ENCODE measurements around the gene MTCP1.

The MTCP1 gene

GRCh38 chrX:155052738-155053498 lies 18.0 kb downstream of the MTCP1 start:
- DNase-seq: no peak

GRCh38 chrX:155048977-155049619 lies 21.8 kb downstream of the MTCP1 start:
- DNase-seq: peak; percentile 8

GRCh38 chrX:155046811-155047528 lies 24.0 kb downstream of the MTCP1 start:
- no peak for DNase-seq

DNA sequence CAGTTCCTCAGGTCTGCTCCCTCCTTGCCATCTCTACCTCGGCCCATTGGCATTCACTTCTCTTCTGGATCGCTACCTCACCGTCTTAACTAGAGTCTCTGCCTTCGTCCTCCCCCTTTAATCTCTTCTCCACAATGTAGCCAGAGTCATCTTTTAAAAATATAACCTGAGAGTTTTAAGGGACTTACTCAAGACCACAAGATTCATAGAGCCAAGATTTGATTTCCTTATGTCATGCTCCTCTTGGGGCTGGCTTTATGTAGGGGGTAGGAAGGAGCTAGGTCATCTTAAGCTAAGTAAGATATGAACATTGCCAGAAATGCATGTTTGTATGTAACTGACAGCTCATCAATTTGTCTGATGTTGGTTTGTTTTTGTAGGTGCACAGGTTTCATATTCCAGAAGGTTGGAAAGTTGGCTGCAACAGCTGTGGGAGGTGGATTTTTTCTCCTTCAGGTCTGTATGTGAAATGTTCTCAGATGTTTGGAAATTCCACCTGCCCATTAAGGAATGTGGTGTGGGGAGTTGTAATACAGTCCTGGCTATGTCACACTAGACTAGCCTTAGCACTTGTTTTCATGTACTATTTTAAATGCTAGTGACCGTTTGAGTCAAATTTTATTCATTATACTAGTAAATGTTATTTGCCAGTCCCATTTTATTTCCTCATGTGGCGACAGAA lies 24.7 kb downstream of the MTCP1 start:
- no peak for DNase-seq

- DNase-seq: no peak
These were observed 35.2 kb downstream of the MTCP1 start for GRCh38 chrX:155035688-155036087.

DNA sequence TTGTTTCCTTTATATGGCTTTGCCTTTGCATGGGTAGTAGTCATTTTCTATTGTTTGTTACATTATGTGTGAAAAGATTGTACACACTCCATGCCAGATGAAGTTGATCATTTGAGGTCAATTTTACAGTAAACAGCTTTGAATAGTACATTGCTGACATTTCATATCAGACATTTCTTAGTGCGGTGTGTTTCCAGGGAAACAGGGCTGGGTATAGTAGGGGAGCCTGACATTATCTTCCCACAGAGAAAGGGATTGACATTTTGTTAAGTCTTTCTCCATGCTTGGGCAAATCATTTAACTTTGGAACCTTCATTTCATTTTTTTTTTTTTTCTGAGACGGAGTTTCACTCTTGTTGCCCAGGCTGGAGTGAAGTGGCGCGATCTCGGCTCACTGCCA lies 39.3 kb downstream of the MTCP1 start:
- DNase-seq: no peak

- no peak for DNase-seq
These were observed 42.1 kb downstream of the MTCP1 start for GRCh38 chrX:155028877-155029291.

- DNase-seq: no peak
These were observed 42.8 kb downstream of the MTCP1 start for GRCh38 chrX:155028129-155028528.

GRCh38 chrX:155027509-155028066 lies 43.3 kb downstream of the MTCP1 start:
- DNase-seq: no peak

DNA sequence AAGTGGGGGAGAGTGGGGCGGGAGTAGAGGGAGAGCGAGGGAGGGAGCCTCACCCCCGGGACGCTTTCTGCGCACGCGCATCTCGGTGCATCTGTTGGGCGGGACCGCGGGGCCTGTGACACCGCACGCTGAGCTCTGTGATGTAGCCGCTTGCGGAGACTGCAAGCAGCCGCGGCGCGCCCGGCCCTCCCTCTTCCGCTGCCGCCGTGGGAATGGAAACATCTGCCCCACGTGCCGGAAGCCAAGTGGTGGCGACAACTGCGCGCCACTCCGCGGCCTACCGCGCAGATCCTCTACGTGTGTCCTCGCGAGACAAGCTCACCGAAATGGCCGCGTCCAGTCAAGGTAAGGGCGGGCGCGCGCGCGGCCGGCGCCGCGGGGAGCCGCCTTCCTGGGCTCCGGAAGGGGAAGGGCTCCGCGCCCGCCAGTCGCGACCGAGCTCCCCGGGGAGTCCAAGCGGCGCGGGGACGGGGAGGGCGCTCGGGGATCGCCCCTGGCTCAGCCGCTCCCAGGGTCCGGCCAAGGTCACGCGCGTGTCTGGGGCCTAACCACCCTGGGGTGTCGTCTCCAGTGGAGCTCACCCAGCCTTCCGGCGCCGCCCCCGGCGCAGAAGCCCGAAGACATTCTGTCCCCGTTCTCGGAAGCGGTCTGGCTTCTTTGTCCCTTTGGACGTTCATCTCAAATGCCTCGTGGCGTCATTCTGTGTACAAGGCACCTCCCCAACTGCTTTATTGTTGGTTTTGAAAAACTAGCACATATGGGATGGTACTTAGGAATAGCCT lies 44.0 kb downstream of the MTCP1 start, which contains the start of gene FUNDC2:
Gene FUNDC2 (plus strand): TSS at position 118 of the 782 bp plus-strand sequence. CDS start 95 bp downstream, at position 213.
- DNase-seq: peak; percentile 84

DNA sequence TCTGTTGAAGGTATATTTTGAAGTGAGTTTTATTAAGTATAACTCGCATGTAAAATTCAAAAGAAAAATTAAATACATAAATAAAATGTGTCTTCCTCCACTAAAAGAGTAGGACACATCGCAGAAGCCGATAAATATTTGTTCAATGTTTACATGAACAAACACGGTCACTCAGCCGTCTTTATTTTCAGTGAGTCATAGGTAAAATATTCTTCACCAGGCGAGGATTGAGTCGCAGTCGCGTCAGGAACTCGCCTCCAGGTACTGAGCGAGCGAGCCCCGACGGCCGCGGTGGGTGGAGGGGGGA lies 44.6 kb downstream of the MTCP1 start:
- DNase-seq: no peak

DNA sequence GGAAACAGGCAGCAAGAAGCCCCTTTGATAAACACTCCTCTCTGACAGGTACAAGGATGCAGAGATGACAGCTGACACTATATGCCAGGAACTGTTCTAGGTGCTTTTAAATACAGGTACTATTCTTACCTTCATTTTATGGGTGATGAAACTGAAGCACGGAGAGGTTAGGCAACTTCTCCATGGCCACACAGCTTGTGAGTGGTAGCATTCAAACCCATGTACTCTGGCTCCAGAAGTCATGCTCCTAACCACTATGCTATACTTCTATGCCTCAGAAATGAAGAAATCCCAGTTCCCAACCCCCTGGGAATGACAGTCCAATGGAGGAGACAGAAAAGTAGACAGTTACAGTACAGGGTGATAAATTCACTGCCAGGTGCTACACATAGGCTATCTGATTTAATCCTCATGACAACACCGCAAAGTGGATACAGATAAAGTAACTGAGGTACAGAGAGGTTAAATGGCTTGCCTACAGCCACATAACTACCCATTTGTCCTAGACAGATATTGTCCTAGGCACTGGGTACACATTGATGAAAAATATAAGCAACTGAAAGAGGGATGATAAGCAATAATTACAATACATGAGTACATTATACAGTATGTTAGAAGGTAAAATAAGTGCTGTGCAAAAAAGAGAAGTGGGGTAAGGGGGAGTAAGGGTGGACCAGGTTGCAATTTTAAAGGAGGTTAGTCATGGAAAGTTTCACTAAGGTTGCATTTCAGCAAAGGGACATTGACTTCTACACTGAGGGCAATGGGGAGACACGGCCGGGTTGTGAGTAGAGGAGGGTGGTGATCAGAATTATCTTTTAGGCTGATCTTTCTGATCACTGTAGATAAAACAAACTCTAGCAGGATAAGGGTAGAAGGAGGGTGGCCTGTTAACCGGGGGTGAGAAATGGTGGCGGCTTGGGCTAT lies 46.8 kb downstream of the MTCP1 start:
- no peak for DNase-seq

- DNase-seq: no peak
These were observed 48.4 kb downstream of the MTCP1 start, which contains the start of gene F8 for GRCh38 chrX:155022585-155022984. TSS of gene F8 (minus strand) at chrX:155022723. CDS start at chrX:155022552, 171 bp downstream.

DNA sequence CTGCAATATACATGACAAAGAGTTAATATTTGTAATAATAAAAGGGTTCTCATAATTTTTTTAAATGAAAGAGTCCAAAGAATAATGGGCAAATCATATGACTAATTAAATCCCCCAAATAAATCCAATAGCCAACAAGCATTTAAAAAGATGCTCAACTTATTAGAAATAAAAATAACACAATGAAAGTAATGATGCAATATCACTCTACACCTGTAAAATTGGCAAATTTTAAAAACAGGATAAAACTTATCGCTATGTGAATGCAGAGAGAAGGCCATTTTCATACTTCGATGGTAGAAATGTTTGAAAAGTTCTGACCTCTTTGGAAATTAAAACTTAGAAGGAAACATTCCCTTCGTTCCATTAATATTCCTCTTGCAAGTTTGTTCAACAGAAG lies 50.3 kb downstream of the MTCP1 start:
- DNase-seq: no peak
